H1 (cell line): Measurements from ENCODE around the gene PARM1. TPM values are rescaled to one million over a fixed set of nuclear protein-coding genes. Genes with fewer than 3 reads are reported as not detected.

Experiments
- CHD7 ChIP-seq: fragments of 300-600 bp; sonication (generic); IDR thresholded peaks from 2 replicates; pipeline ENCODE4 v1.7.1; 2012; ENCODE audit warnings: low read length, moderate library complexity, mild to moderate bottlenecking, inconsistent platforms; ENCODE audit not compliant: insufficient replicate concordance
- MAFK ChIP-seq: IDR thresholded peaks from 2 replicates; pipeline ENCODE4 v1.6.1; 2012; ENCODE audit warnings: low read depth, mild to moderate bottlenecking, improper control_type of control experiment, low read length
- SP1 ChIP-seq: IDR thresholded peaks from 2 replicates; pipeline ENCODE4 v1.6.1; 2011; ENCODE audit warnings: low read depth, low read length
- polyA plus RNA-seq, 7 experiments: library from polyadenylated mRNA; depleted of rRNA in 3 of 7; stranded (reverse) in 5 of 7; unstranded in 2 of 7; fragments of >200 nt in 5 of 7; fragments of 200-250 nt in 2 of 7; gene quantifications; 1 replicate in 5 of 7; 2 replicates in 1 of 7; 4 replicates in 1 of 7; pipeline versions ENCODE4 v1.2.1 to v1.2.3, GENCODE V29; 2011 to 2013; ENCODE audit warnings: missing spikeins in 2 of 7, mixed read lengths in 2 of 7
- total RNA-seq: library from RNA; stranded (reverse); fragmentation: NEBNext Ultra II Directional; extraction: Animal tissue kit (Norgen Biotek cat#: 25700); gene quantifications from 2 replicates; pipeline ENCODE4 v1.2.1, GENCODE V29; 2021

Gene PARM1
- total and polyA plus RNA-seq, 2 of the 8 experiments (the other 6 are each of a cell fraction or from before 2014, with no cell fraction given), result 2.0 to 5.3 TPM

GRCh38 chr4:74999714-75000309 lies 66.9 kb downstream of the PARM1 start (continued):
- TF ChIP-seq CHD7 (no peak), MAFK (no peak), SP1 (no peak)
